ENCODE results near the gene VANGL1.
A peak's percentile ranks its signal among the peaks of the same experiment; 100 is the strongest.

- TF ChIP-seq, protein P1, sequence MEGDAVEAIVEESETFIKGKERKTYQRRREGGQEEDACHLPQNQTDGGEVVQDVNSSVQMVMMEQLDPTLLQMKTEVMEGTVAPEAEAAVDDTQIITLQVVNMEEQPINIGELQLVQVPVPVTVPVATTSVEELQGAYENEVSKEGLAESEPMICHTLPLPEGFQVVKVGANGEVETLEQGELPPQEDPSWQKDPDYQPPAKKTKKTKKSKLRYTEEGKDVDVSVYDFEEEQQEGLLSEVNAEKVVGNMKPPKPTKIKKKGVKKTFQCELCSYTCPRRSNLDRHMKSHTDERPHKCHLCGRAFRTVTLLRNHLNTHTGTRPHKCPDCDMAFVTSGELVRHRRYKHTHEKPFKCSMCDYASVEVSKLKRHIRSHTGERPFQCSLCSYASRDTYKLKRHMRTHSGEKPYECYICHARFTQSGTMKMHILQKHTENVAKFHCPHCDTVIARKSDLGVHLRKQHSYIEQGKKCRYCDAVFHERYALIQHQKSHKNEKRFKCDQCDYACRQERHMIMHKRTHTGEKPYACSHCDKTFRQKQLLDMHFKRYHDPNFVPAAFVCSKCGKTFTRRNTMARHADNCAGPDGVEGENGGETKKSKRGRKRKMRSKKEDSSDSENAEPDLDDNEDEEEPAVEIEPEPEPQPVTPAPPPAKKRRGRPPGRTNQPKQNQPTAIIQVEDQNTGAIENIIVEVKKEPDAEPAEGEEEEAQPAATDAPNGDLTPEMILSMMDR (IDR thresholded peaks at IDR 0.05; ENCODE audit: low read depth, low read length, missing input control), result no peak
- no peak for TF ChIP-seq ZBTB33 (IDR thresholded peaks at IDR 0.05)
- no peak for TF ChIP-seq NR2F2 (IDR thresholded peaks at IDR 0.05)
- TF ChIP-seq YY1 (IDR thresholded peaks at IDR 0.05), result no peak
- TF ChIP-seq RXRA (IDR thresholded peaks at IDR 0.05), result no peak
- TF ChIP-seq RAD21 (IDR thresholded peaks at IDR 0.05), result no peak
- no peak for TF ChIP-seq ATF3 (IDR thresholded peaks at IDR 0.05)
- TF ChIP-seq TAF1 (conservative IDR thresholded peaks at IDR 0.05), result no peak
- peak; percentile 39 for TF ChIP-seq MAX (IDR thresholded peaks at IDR 0.05)
- TF ChIP-seq GABPA (IDR thresholded peaks at IDR 0.05 in 1 of 2, conservative IDR thresholded peaks at IDR 0.05 in 1 of 2), result no peak
- TF ChIP-seq JUND (IDR thresholded peaks at IDR 0.05), result no peak
- no peak for TF ChIP-seq REST (IDR thresholded peaks at IDR 0.05)
These were observed 90.5 kb downstream of the VANGL1 start for GRCh38 chr1:115732316-115732715.

Measured in liver (tissue), 3 donors.